GM12878 (cell line): Measurements from ENCODE around the gene CCDC159. TPM values are rescaled to one million over a fixed set of nuclear protein-coding genes. Genes with fewer than 3 reads are reported as not detected.
A peak's percentile ranks its signal among the peaks of the same experiment; 100 is the strongest.

Experiments
- ATAC-seq: fragments of 200-7000 bp; cut with Tn5 transposase; 3 replicates; pipeline ENCODE4 v1.9.1; 2020; ENCODE audit warnings: mild to moderate bottlenecking, moderate library complexity
- BruUV-seq: library from RNA; stranded (reverse); fragments of 400-500 nt; replicated peaks from 2 replicates; lab custom pipeline; 2021; lab: Mats Ljungman, UMichigan
- CTCF ChIA-PET: fragments of 300-600 bp; sonication (Branson Sonifier 250); formaldehyde crosslinking; extraction: SDS; loops from one replicate; lab custom pipeline; 2021; ENCODE audit warnings: inconsistent platforms; lab: Yijun Ruan, JAX
- POLR2A ChIA-PET: fragments of 350-600 bp; formaldehyde crosslinking; extraction: SDS; loops from one replicate; lab custom pipeline; 2021; ENCODE audit warnings: inconsistent platforms; lab: Charles Lee
- RAD21 ChIA-PET: fragments of 300-600 bp; sonication (Branson Sonifier 250); formaldehyde crosslinking; loops from one replicate; lab custom pipeline; 2023; ENCODE audit warnings: antibody characterized with exemption; ENCODE audit not compliant: unreplicated experiment; lab: Charles Lee
- SMC1A ChIA-PET: fragments of 300-600 bp; sonication (Branson Sonifier 250); formaldehyde crosslinking; loops from one replicate; lab custom pipeline; 2023; ENCODE audit not compliant: unreplicated experiment, uncharacterized antibody; lab: Charles Lee
- DNase-seq: peaks from one replicate; pipeline ENCODE4 v3.0.0-alpha.2; 2011; ENCODE audit warnings: low read depth, low spot score
- FAIRE-seq: peaks from 3 replicates; lab custom pipeline; 2011; peaks lifted over from hg19 to GRCh38; lab: Jason Lieb, UNC
- H2AFZ ChIP-seq: 2 replicates; pipeline ENCODE4 v1.6.0; 2011; ENCODE audit warnings: low read depth, low read length, control low read depth; ENCODE audit not compliant: control insufficient read depth
- H3K27ac ChIP-seq: 2 replicates; pipeline ENCODE4 v1.5.1; 2011; ENCODE audit warnings: control low read depth; ENCODE audit not compliant: control insufficient read depth, insufficient read depth
- H3K27me3 ChIP-seq, 2 experiments: replicated peaks in 1 of 2; 2 replicates each; pipeline versions ENCODE4 v1.6.0 to v1.6.1; 2011; ENCODE audit warnings: low read length in 1 of 2; ENCODE audit not compliant: control insufficient read depth in 2 of 2, insufficient read depth in 2 of 2
- H3K36me3 ChIP-seq, 2 experiments: 2 replicates each; pipeline ENCODE4 v1.5.1; 2011; ENCODE audit warnings: low read length in 1 of 2; ENCODE audit not compliant: control insufficient read depth in 2 of 2, insufficient read depth in 2 of 2
- H3K4me1 ChIP-seq: 2 replicates; pipeline ENCODE4 v1.6.1; 2011; ENCODE audit warnings: mild to moderate bottlenecking, low read length, moderate library complexity, mixed read lengths; ENCODE audit not compliant: control insufficient read depth, insufficient read depth
- H3K4me2 ChIP-seq: 2 replicates; pipeline ENCODE4 v1.6.0; 2011; ENCODE audit warnings: control low read depth; ENCODE audit not compliant: control insufficient read depth, insufficient read depth
- H3K4me3 ChIP-seq: fragments of 200-600 bp; sonication (generic); 2 replicates; pipeline ENCODE4 v1.5.1; 2016
- H3K79me2 ChIP-seq: 2 replicates; pipeline ENCODE4 v1.6.0; 2011; ENCODE audit warnings: low read length; ENCODE audit not compliant: control insufficient read depth, insufficient read depth
- H3K9ac ChIP-seq: 2 replicates; pipeline ENCODE4 v1.8.0; 2011; ENCODE audit warnings: low read length, control low read depth, mixed read lengths; ENCODE audit not compliant: control insufficient read depth, insufficient read depth
- H3K9me3 ChIP-seq: replicated peaks from 3 replicates; pipeline ENCODE4 v1.5.1; 2011; ENCODE audit warnings: mild to moderate bottlenecking, low read length; ENCODE audit not compliant: control insufficient read depth, insufficient read depth
- H4K20me1 ChIP-seq: 2 replicates; pipeline ENCODE4 v1.6.0; 2011; ENCODE audit not compliant: control insufficient read depth, insufficient read depth
- ASH2L ChIP-seq: fragments of 300-600, 200-600 bp; sonication (generic); IDR thresholded peaks from 2 replicates; pipeline ENCODE4 v1.6.1; 2017; ENCODE audit warnings: low read depth, mild to moderate bottlenecking, borderline replicate concordance
- BHLHE40 ChIP-seq, 2 experiments: fragments of 450-650 bp in 1 of 2; IDR thresholded peaks; 2 replicates each; pipeline ENCODE4 v1.6.1; 2011 to 2017; ENCODE audit warnings: low read depth in 2 of 2, borderline replicate concordance in 1 of 2, improper control_type of control experiment in 1 of 2, low read length in 1 of 2, mild to moderate bottlenecking in 1 of 2
- EED ChIP-seq: sonication (generic); IDR thresholded peaks from 2 replicates; pipeline ENCODE4 v1.6.1; 2016; ENCODE audit warnings: antibody characterized with exemption, low read depth
- ESRRA ChIP-seq: IDR thresholded peaks from 2 replicates; pipeline ENCODE4 v1.6.1; 2012; ENCODE audit warnings: mild to moderate bottlenecking, low read length, improper control_type of control experiment
- FOS ChIP-seq: IDR thresholded peaks from 3 replicates; pipeline ENCODE4 v1.6.1; 2011; ENCODE audit warnings: borderline replicate concordance; ENCODE audit not compliant: insufficient read length; ENCODE audit errors: extremely low read depth
- HDAC2 ChIP-seq: fragments of 200-600 bp; sonication (generic); IDR thresholded peaks from 2 replicates; pipeline ENCODE4 v1.6.1; 2017
- HDGF ChIP-seq: fragments of 450-650 bp; IDR thresholded peaks from 2 replicates; pipeline ENCODE4 v1.6.1; 2016; ENCODE audit warnings: antibody characterized with exemption
- MXI1 ChIP-seq: fragments of 150-350 bp; IDR thresholded peaks from 2 replicates; pipeline ENCODE4 v1.6.1; 2011; ENCODE audit warnings: low read depth, mild to moderate bottlenecking, inconsistent platforms, low read length, improper control_type of control experiment
- NR2C2 ChIP-seq: IDR thresholded peaks from 2 replicates; pipeline ENCODE4 v1.6.1; 2011; ENCODE audit warnings: borderline replicate concordance, low read depth; ENCODE audit not compliant: control insufficient read depth, insufficient read length
- PML ChIP-seq: IDR thresholded peaks from 2 replicates; pipeline ENCODE4 v1.6.1; 2012; ENCODE audit warnings: low read length, inconsistent platforms
- POLR2AphosphoS5 ChIP-seq: IDR thresholded peaks from 2 replicates; pipeline ENCODE4 v1.6.1; 2011; ENCODE audit warnings: mild to moderate bottlenecking, low read length, inconsistent platforms
- POU2F2 ChIP-seq: IDR thresholded peaks from 3 replicates; pipeline ENCODE4 v1.6.1; 2011; ENCODE audit warnings: low read depth, mild to moderate bottlenecking, low read length, borderline replicate concordance
- SMAD5 ChIP-seq: IDR thresholded peaks from 2 replicates; pipeline ENCODE4 v1.6.1; 2016; ENCODE audit warnings: antibody characterized with exemption, low read depth
- TCF3 ChIP-seq: IDR thresholded peaks from 2 replicates; pipeline ENCODE4 v1.6.1; 2012; ENCODE audit warnings: low read depth, mild to moderate bottlenecking, low read length, borderline replicate concordance; ENCODE audit not compliant: insufficient read depth
- WGBS: methylation state at CpG from one replicate; pipeline ENCODE4 v1.1.6; 2016; ENCODE audit warnings: low lambda C conversion rate; ENCODE audit not compliant: insufficient replicate concordance, insufficient coverage; ENCODE audit errors: missing lambda C conversion rate; 5-methylcytosine and 5-hydroxymethylcytosine counted together
- in situ Hi-C: fragments of 300-500 bp; cut with MboI; formaldehyde crosslinking; loops from 9 replicates; pipeline ENCODE4 v1.14.3; 2018; ENCODE audit warnings: mixed read lengths
- intact Hi-C: fragments of 100-400 bp; cut with micrococcal nuclease; formaldehyde crosslinking; loops from one replicate; pipeline ENCODE4 v1.14.2; 2022; ENCODE audit not compliant: unreplicated experiment
- polyA plus RNA-seq, 11 experiments: library from polyadenylated mRNA; depleted of rRNA in 4 of 11; unstranded in 6 of 11; stranded (reverse) in 5 of 11; fragments of >200 nt; fragmentation: Nextera tagmentation in 4 of 11; fragmentation: Illumina TruSeq in 1 of 11; extraction: Ambion mirVana in 4 of 11; extraction: Trizol in 1 of 11; gene quantifications; 1 replicate in 1 of 11; 2 replicates in 10 of 11; pipeline versions ENCODE4 v1.2.1 to v1.2.3, GENCODE V29; 2011 to 2016; ENCODE audit warnings: inconsistent platforms in 2 of 11, missing spikeins in 2 of 11, low read depth in 1 of 11
- total RNA-seq, 4 experiments: library from RNA; depleted of rRNA in 3 of 4; stranded (reverse); fragments of >200 nt in 3 of 4; fragmentation: Illumina TruSeq in 1 of 4; extraction: Trizol in 1 of 4; gene quantifications; 2 replicates each; pipeline versions ENCODE4 v1.2.1 to v1.2.3, GENCODE V29; 2013 to 2021
- TF ChIP-seq, protein P1 (sequence below), 3 experiments: IDR thresholded peaks in 2 of 3; conservative IDR thresholded peaks in 1 of 3; 2 replicates each; pipeline ENCODE4 v1.5.1; 2011; ENCODE audit warnings: low read depth in 3 of 3, low read length in 3 of 3, mild to moderate bottlenecking in 3 of 3, control low read depth in 2 of 3, moderate library complexity in 2 of 3, inconsistent platforms in 1 of 3, mixed read lengths in 1 of 3; ENCODE audit not compliant: control insufficient read depth in 2 of 3, insufficient read depth in 1 of 3; ENCODE audit errors: extremely low read depth in 1 of 3

The CCDC159 gene
- total and polyA plus RNA-seq, 10 of the 15 experiments (the other 5 are each of a cell fraction or from before 2014, with no cell fraction given), result 0.61 to 14.7 (median 10.1) TPM

DNA sequence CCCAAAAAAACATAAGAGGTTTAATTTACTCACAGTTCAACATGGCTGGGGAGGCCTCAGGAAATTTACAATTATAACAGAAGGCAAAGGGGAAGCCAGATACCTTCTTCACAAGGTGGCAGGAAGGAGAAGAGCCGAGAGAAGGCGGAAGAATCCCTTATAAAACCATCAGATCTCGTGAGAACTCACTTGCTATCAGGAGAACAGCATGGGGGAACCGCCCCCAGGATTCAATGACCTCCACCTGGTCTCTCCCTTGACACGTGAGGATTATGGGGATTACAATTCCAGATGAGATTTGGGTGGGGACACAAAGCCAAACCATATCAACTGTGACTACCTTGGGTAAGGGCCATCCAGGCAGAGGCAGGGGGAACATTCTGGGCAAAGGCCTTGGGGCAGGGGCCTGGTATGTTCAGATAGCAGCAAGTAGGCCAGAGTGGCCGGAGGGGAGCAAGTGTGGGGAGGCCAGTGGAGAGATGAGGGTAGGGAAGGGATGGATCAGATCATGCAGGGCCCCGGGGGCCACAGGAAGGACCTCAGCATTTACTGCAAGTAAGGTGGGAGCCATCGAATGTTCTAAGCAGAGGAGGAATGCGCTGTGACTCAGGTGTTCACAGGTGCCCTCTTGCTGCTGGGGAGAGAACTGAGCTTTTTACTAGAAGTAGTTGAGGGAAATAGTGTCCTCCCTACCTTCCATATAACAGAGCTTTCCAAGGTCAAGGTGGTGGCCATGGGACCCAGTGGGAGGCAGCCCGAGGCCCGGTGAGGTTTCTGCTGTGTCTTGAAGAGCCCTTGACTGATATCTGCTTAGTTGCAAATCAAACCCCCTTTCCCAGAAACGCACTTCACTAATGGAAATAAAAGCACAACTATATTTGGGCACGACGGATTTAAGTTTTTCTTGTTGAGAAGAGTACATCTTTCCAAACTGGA is 24.9 kb upstream of the CCDC159 start:
- intact Hi-C loops, result no loop called here
- H3K4me2 ChIP-seq, result no peak overlapping the region

More for the DNA sequence above, 24.9 kb upstream of the CCDC159 start:
- FAIRE-seq, result no peak
- Histone ChIP-seq H4K20me1 (no peaks in the 10 kb centered on the region), H3K9ac (no peak overlapping the region), H3K27me3 (no peaks in the 10 kb centered on the region), H3K79me2 (no peaks in the 10 kb centered on the region), H3K36me3 (no peaks in the 10 kb centered on the region), H3K4me1 (peaks cover 59% of the 10 kb centered on the region), H3K4me3 (no peak overlapping the region), H2AFZ (no peak overlapping the region), H3K27ac (no peak overlapping the region), H3K9me3 (peaks cover 3% of the 10 kb centered on the region; the same call in 2 of the 3 replicates)
- WGBS, result 74% methylated on average over 14 of the region's 14 CpGs
- ChIA-PET SMC1A (interaction anchor here (0.6 to 2.2 kb wide), 4 partner anchors 20 to 115 kb away, joined by 3 to 13 read pairs (median 6); partner anchors contain the start of gene SWSAP1), POLR2A (interaction anchor here (0.7 to 4.2 kb wide), 4 partner anchors 9 to 138 kb away, joined by 3 to 23 read pairs (median 10); partner anchors contain the start of genes CCDC159 and TMEM205), RAD21 (no interaction called here), CTCF (interaction anchor here (0.5 to 2.0 kb wide), 6 partner anchors 18 to 198 kb away, joined by 4 to 10 read pairs (median 4); partner anchors contain the start of gene RAB3D)
- ATAC-seq, result no peak
- TF ChIP-seq ESRRA, result no peak
- no peak for TF ChIP-seq BHLHE40 (IDR thresholded peaks at IDR 0.05; ENCODE audit: borderline replicate concordance in 1 of 2, low read depth in 2 of 2, low read length in 1 of 2)
- TF ChIP-seq MXI1, result no peak
- TF ChIP-seq POU2F2, result 0 out of 3 replicates have a peak, but pooled peaks have one; percentile 15
- no peak for TF ChIP-seq POLR2AphosphoS5
- TF ChIP-seq EED, result no peak
- TF ChIP-seq TCF3, result no peak
- TF ChIP-seq ASH2L, result no peak
- TF ChIP-seq PML, result no peak
- TF ChIP-seq NR2C2, result no peak
- TF ChIP-seq SMAD5, result no peak
- TF ChIP-seq HDAC2, result no peak
- TF ChIP-seq FOS, result no peak
- TF ChIP-seq HDGF, result no peak
- TF ChIP-seq, protein P1, sequence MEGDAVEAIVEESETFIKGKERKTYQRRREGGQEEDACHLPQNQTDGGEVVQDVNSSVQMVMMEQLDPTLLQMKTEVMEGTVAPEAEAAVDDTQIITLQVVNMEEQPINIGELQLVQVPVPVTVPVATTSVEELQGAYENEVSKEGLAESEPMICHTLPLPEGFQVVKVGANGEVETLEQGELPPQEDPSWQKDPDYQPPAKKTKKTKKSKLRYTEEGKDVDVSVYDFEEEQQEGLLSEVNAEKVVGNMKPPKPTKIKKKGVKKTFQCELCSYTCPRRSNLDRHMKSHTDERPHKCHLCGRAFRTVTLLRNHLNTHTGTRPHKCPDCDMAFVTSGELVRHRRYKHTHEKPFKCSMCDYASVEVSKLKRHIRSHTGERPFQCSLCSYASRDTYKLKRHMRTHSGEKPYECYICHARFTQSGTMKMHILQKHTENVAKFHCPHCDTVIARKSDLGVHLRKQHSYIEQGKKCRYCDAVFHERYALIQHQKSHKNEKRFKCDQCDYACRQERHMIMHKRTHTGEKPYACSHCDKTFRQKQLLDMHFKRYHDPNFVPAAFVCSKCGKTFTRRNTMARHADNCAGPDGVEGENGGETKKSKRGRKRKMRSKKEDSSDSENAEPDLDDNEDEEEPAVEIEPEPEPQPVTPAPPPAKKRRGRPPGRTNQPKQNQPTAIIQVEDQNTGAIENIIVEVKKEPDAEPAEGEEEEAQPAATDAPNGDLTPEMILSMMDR (IDR thresholded peaks at IDR 0.05 in 2 of 3, conservative IDR thresholded peaks at IDR 0.05 in 1 of 3; ENCODE audit: control insufficient read depth in 2 of 3, extremely low read depth in 1 of 3, insufficient read depth in 1 of 3, low read depth in 3 of 3, low read length in 3 of 3), result peak in 2 of 3 experiments; percentile 16 to 23; a peak in 1 of 6 replicates
- BruUV-seq, result no TSS peak
- in situ Hi-C loops, result no loop called here
- no peak for DNase-seq
